22Rv1 (cell line): Measurements from ENCODE around the gene EEF1AKMT3.

ENCODE experiments used
- ZFX ChIP-seq: fragments of 450-650 bp; IDR thresholded peaks from 2 replicates; pipeline ENCODE4 v1.6.1; 2017; ENCODE audit warnings: antibody characterized with exemption, borderline replicate concordance
- TF ChIP-seq, protein P1 (sequence below): fragments of 450-650 bp; IDR thresholded peaks from 2 replicates; pipeline ENCODE4 v1.5.1; 2017; ENCODE audit warnings: mild to moderate bottlenecking

DNA sequence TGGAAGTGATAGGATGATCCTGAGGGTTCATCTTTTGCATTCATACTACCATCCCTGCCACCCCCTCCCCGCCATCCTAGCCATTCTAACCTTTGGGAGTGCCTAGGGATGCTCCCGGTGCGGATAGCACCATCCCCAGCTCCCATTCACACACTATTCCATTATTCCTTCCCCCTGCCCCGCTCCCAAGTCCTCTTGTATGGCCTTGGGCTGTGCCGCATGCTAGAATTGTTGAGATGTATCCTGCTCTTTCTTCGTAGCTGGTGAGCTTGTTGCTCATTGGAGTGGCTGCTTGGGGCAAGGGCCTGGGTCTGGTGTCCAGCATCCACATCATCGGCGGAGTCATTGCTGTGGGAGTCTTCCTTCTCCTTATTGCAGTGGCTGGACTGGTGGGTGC lies 26.9 kb upstream of the EEF1AKMT3 start:
- TF ChIP-seq, protein P1, sequence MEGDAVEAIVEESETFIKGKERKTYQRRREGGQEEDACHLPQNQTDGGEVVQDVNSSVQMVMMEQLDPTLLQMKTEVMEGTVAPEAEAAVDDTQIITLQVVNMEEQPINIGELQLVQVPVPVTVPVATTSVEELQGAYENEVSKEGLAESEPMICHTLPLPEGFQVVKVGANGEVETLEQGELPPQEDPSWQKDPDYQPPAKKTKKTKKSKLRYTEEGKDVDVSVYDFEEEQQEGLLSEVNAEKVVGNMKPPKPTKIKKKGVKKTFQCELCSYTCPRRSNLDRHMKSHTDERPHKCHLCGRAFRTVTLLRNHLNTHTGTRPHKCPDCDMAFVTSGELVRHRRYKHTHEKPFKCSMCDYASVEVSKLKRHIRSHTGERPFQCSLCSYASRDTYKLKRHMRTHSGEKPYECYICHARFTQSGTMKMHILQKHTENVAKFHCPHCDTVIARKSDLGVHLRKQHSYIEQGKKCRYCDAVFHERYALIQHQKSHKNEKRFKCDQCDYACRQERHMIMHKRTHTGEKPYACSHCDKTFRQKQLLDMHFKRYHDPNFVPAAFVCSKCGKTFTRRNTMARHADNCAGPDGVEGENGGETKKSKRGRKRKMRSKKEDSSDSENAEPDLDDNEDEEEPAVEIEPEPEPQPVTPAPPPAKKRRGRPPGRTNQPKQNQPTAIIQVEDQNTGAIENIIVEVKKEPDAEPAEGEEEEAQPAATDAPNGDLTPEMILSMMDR, result no peak
- TF ChIP-seq ZFX, result no peak
